NCI-H146 treated with DMSO at 0.1 percent for 48 hours (cell line): ENCODE measurements around the gene MYMX.
"Not testable (repeated sequence)": the region's sequence is repeated elsewhere in the genome, so short reads cannot be mapped to it uniquely, and the experiment has no call there.

Source experiments
- DNase-seq: peaks from one replicate; lab custom pipeline; 2025; ENCODE audit not compliant: unreplicated experiment; lab: John Stamatoyannopoulos, UW

MYMX gene

GRCh38 chr6:44185953-44186634 is 30.6 kb upstream of the MYMX start:
- DNase-seq = peak; percentile 48

- DNase-seq = no peak
Measured at GRCh38 chr6:44186635-44187025, 30.1 kb upstream of the MYMX start.

DNA sequence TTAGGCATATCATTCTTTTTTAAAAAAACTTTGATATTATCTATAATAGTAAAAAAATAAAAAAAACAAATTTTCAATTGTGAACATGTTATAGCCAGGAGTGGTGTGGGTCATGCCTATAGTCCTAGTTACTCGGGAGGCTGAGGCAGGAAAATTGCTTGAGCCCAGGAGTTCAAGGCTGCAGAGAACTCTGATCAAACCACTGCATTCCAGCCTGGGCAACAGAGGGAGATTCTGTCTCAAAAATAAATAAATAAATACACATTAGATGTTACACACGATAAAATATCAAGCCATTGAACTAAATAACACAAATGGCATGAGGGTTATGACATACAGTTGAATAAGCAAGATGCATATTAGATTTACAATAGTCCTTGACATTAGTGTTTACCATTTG is 27.9 kb upstream of the MYMX start:
- no peak for DNase-seq

DNA sequence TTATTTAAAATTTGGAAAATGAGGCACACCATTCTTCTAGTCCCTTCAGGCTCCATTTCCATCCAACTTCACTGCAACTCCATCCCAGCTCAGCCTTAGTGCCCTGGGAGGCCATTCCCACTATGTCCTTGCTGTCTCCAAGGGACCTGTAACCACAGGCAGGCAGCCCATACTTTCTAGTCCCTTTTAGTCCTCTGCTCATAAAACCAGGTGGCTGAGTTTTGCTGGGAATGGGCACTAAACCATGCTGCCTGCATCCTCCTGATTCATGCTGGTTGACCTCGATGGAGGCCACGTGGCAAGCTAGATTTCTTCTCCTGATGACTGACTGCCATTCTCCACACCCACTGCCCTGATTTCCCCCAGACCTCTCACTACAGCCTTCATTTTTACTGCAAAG is 27.5 kb upstream of the MYMX start:
- DNase-seq = no peak

DNA sequence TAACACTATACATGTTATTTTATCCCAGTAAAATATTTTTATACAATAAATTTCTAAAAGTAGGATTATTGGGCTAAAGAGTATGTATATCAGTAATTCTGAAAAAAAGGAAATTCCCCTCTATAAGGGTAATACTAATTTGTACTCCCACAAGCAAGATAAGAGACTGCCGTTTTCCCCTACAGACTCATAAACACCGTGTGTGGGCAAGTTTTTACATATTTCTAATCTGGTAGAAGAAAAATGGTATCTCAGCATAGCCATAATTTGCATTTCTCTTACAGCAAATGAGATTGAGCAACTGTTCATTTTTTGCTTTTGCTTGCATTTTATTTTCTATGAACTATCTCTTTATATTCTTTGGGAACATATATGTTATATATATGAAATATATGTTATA is 26.0 kb upstream of the MYMX start:
- no peak for DNase-seq

DNA sequence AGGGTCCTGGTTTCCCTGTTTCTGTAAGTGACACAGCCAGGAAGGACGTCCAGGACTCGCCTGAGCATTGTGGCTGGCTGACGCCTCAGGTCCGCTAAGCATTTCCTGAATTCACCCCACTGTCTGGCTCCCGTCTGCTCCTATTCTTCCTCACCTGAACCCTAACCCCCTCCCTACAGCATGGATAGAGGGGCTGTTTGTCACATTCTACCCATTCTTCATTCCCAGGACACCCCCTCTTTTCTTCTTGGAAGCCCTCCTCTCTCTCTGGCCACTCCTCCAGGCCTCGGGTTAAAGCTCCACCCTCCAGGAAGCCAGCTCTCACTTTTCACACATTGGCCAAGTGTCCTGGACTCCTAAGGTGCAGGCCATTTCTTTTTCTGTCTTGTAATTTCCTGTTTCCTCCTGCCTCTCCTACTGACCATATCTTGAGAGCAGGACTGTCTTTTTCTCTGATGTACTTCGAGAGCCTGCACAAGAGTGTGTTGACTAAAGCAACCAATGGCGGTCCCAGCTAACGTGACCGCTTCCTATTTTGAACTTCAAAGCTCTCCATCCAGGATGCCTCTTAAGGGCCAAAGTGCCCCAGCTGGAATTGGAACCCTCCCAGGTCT is 24.2 kb upstream of the MYMX start:
- DNase-seq = peak; percentile 45

DNA sequence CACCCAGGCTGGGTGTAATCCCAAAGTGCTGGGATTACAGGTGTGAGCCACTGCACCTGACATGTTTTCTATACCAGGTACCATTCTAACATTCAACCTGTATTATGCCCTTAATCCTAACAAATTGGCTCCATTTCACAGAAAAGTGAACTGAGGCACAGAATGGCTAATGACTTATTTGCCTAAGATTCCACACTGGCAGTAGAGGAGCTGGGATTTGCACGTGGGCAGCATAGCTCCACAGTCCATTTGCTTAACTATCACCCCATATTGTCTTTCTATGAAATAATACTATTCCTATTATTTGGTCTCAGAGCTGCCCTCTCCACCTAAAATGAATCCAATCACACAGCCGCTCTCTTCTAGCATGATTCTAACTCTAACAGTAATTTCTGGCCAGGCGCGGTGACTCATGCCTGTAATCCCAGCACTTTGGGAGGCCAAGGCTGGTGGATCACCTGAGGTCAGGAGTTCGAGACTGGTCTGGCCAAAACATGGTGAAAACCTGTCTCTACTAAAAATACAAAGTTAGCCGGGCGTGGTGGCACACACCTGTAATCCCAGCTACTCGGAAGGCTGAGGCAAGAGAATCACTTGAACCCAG is 23.3 kb upstream of the MYMX start:
- DNase-seq = no peak

GRCh38 chr6:44194326-44194725 is 22.4 kb upstream of the MYMX start:
- no peak for DNase-seq

DNA sequence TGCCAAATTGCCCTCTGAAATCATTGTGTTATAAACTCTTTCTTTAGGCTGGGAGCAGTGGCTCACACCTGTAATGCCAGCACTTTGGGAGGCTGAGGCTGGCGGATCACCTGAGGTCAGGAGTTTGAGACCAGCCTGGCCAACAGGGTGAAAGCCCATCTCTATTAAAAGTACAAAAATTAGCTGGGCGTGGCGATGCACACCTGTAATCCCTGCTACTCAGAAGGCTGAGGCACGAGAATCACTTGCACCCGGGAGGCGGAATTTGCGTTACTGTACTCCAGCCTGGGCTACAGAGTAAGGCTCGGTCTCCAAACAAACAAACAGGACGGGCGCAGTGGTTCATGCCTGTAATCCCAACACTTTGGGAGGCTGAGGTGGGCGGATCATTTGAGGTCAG is 20.4 kb upstream of the MYMX start:
- not testable (repeated sequence) for DNase-seq

- DNase-seq = no peak
Measured at GRCh38 chr6:44198684-44199083, 18.0 kb upstream of the MYMX start.

DNA sequence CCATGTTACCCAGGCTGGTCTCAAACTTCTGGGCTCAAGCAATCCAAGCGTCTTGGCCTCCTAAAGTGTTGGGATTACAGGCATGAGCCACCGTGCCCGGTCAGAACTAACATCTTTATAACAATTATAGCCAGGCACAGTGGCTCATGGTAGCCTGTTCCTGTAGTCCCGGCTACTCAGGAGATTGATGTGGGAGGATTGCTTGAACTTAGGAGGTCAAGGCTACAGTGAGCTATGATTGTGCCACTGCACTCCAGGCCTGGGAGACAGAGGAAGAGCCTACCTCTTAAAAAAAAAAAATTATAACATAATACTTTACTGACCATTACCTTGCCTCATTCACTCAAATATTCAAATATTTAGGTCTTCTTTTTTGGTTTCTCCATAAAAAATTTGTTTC is 16.8 kb upstream of the MYMX start:
- DNase-seq = no peak

DNA sequence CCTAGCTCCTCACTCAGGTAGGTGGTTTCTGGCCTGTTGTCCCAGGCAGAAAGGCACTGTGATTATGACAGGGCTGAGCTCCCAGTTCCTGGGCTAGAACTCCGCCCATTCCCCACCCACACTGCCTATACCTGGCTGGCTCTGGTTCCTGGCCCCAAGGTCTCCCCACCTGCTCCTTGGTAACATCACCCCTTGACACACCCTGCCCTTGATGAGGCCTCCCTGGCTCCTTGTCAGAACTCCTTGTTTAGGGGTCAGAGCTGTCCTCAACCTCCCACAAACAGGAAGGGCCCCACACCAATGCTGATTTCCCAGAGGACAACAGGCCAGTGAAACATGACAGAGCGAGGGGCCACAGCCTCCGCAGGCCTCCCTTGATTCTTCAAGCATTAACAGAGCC is 15.5 kb upstream of the MYMX start:
- DNase-seq = no peak

GRCh38 chr6:44201638-44202303 is 15.0 kb upstream of the MYMX start:
- DNase-seq = no peak

- DNase-seq = no peak
Measured at GRCh38 chr6:44202332-44202971, 14.3 kb upstream of the MYMX start.

DNA sequence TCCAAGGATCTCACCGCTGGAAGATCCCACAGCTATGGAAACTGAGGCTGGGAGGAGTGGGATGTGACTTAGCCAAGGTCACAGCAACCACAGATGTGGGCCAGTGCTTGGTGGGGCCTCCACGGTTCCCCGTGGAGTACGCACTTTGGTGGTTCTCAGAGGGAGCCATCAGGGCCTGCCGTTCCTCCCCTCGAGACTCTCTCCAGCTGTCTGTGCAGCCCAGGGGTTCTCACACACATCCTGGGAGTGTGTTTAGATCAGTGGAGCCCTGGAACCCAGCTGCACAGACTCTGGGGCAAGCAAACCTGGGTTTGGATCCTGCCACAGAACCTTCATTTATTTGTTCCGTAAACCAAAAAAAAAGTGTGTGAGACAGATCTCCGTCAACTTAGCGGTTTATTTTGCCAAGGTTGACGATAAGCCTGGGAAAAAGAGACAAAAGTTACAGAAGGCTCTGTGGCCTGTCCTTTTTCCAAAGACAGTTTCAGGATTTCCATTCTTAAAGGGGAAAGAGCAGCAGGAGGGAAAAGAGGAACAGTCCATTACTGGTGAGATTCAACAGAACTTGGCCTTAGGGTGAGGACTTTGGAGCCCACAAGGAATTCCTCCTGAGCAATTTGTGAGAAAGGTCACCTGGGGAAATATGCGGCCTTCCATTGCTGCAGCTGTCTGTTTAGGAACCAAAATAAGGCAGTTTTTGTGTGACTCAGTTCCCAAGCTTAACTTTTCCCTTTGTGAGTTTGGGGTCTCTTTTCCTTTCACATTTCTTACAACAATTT is 13.6 kb upstream of the MYMX start:
- no peak for DNase-seq

- no peak for DNase-seq
Measured at GRCh38 chr6:44203955-44204354, 12.8 kb upstream of the MYMX start.

DNA sequence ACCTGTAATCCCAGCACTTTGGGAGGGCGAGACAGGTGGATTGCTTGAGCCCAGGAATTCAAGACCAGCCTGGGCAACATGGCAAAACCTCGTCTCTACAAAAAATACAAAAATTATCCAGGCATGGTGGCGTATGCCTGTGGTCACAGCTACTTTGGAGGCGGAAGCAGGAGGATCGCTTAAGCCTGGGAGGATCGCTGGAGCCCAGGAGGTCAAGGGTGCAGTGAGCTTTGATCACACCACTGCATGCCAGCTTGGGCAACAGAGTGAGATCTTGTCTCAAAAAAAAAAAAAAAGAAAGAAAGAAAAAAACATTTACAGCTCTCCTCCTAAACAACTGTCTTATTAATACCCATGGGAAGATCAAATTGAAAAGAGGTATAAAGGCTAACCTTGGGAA is 8.8 kb upstream of the MYMX start:
- DNase-seq = no peak

DNA sequence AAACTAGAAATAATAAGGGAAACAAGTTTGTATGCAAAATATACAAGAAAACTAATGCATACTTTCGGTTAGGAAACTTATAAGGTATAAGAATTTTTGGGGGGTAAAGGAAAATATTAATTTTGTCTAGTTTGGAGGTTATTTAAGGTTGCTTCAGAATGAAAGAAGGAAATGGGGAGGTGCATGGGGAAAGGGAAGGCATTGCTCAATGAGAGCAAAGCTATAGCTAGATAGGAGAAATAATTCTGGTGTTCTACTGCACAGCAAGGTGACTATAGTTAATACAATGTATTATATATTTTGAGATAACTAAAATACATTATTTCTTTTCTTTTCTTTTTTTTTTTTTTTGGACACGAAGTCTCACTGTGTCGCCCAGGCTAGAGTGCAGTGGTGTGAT is 5.4 kb upstream of the MYMX start:
- no peak for DNase-seq

GRCh38 chr6:44214307-44214706 is 2.4 kb upstream of the MYMX start:
- no peak for DNase-seq

DNA sequence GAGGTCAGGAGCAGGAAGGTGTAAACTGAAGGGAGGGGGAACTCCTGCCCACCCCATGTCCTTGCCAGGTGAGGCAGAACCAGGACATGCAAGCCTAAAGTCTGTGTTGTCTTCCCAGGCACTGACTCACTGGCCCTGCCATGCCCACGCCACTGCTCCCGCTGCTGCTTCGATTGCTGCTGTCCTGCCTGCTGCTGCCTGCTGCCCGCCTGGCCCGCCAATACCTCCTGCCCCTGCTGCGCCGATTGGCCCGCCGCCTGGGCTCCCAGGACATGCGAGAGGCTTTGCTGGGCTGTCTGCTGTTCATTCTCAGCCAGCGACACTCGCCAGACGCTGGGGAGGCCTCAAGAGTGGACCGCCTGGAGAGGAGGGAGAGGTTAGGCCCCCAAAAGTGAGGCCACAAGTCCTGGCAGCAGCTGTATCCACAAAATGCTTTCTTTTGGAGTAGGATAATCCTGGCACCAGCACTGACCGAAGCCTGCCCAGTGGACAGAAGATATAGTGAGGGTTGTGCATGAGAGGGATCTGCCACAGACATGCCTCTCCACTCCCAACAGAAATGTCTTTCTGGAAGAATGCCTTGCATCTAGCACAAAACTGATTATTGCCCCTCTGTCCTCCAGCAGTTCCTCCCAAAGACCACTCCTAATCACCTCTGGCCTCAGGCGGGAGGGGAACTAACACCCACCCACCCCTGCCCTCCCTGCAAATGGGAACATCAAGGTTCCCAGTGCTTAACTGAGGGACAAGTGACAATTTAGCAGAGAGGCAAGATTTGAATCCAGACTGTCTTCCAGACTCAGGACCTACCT is 812 bp downstream of the MYMX start:
- DNase-seq = no peak
